DND-41 (cell line): ENCODE measurements around the gene PMFBP1.

Experiments
- EZH2 ChIP-seq: IDR thresholded peaks from 3 replicates; pipeline ENCODE4 v1.6.1; 2012; ENCODE audit warnings: borderline replicate concordance, low read depth, mild to moderate bottlenecking, moderate library complexity, low read length, inconsistent platforms; ENCODE audit not compliant: severe bottlenecking
- TF ChIP-seq, protein P1 (sequence below): IDR thresholded peaks from 2 replicates; pipeline ENCODE4 v1.5.1; 2012; ENCODE audit warnings: borderline replicate concordance, low read length, moderate library complexity, mild to moderate bottlenecking; ENCODE audit not compliant: poor library complexity, severe bottlenecking; ENCODE audit errors: extremely low read depth

GRCh38 chr16:72203401-72203800 is 31.4 kb upstream of the PMFBP1 start:
- TF ChIP-seq, protein P1, sequence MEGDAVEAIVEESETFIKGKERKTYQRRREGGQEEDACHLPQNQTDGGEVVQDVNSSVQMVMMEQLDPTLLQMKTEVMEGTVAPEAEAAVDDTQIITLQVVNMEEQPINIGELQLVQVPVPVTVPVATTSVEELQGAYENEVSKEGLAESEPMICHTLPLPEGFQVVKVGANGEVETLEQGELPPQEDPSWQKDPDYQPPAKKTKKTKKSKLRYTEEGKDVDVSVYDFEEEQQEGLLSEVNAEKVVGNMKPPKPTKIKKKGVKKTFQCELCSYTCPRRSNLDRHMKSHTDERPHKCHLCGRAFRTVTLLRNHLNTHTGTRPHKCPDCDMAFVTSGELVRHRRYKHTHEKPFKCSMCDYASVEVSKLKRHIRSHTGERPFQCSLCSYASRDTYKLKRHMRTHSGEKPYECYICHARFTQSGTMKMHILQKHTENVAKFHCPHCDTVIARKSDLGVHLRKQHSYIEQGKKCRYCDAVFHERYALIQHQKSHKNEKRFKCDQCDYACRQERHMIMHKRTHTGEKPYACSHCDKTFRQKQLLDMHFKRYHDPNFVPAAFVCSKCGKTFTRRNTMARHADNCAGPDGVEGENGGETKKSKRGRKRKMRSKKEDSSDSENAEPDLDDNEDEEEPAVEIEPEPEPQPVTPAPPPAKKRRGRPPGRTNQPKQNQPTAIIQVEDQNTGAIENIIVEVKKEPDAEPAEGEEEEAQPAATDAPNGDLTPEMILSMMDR = no peak
- TF ChIP-seq EZH2 = no peak
